Kidney (tissue), 14 donors: Measurements from ENCODE around the gene RFT1. TPM values are rescaled to one million over a fixed set of nuclear protein-coding genes. Genes with fewer than 3 reads are reported as not detected.

Source experiments
- DNase-seq, 5 donors: peaks; one replicate each; pipeline ENCODE4 v3.0.0-alpha.2; 2013 to 2020
- FAIRE-seq: peaks from 2 replicates; lab custom pipeline; 2012; peaks lifted over from hg19 to GRCh38; lab: Jason Lieb, UNC
- H3K27ac ChIP-seq, 2 donors: one replicate each; pipeline ENCODE4 v1.7.0; 2013; ENCODE audit warnings: low read depth in 2 of 2, low read length in 2 of 2, inconsistent platforms in 1 of 2
- H3K27me3 ChIP-seq: one replicate; pipeline ENCODE4 v1.7.1; 2013; ENCODE audit warnings: low read length, inconsistent platforms; ENCODE audit not compliant: control insufficient read depth, insufficient read depth
- H3K36me3 ChIP-seq, 3 donors: one replicate each; pipeline versions ENCODE4 v1.7.0 to v1.7.1; 2013; ENCODE audit warnings: low read length in 3 of 3, control low read depth in 1 of 3, inconsistent platforms in 1 of 3; ENCODE audit not compliant: insufficient read depth in 3 of 3, control insufficient read depth in 2 of 3
- H3K4me1 ChIP-seq, 3 donors: one replicate each; pipeline versions ENCODE4 v1.7.0 to v1.7.1; 2013; ENCODE audit warnings: low read length in 3 of 3, inconsistent platforms in 1 of 3, low read depth in 1 of 3; ENCODE audit not compliant: control insufficient read depth in 2 of 3, insufficient read depth in 2 of 3
- H3K4me3 ChIP-seq, 3 donors: one replicate each; pipeline versions ENCODE4 v1.7.0 to v1.8.1; 2013; ENCODE audit warnings: low read length in 3 of 3, control low read depth in 1 of 3, inconsistent platforms in 1 of 3
- H3K9ac ChIP-seq, 3 donors: one replicate each; pipeline versions ENCODE4 v1.7.0 to v1.7.1; 2013; ENCODE audit warnings: low read length in 3 of 3, control low read depth in 1 of 3, inconsistent platforms in 1 of 3
- H3K9me3 ChIP-seq, 3 donors: one replicate each; pipeline versions ENCODE4 v1.7.0 to v1.7.1; 2013; ENCODE audit warnings: low read length in 3 of 3, control low read depth in 1 of 3, inconsistent platforms in 1 of 3; ENCODE audit not compliant: control insufficient read depth in 2 of 3, insufficient read depth in 1 of 3
- CTCF ChIP-seq: IDR thresholded peaks from 3 replicates; pipeline ENCODE4 v1.5.1; 2012; ENCODE audit warnings: mild to moderate bottlenecking, moderate library complexity, borderline replicate concordance; ENCODE audit not compliant: insufficient read depth; ENCODE audit errors: extremely low read depth
- intact Hi-C: fragments of 100-400 bp; cut with DNase I; formaldehyde crosslinking; loops from one replicate; pipeline ENCODE4 v1.11.1; 2022
- polyA plus RNA-seq: library from polyadenylated mRNA; stranded (reverse); fragments of 350-450 nt; fragmentation: Illumina TruSeq; extraction: RNeasy Lipid Tissue Mini Kit (QIAGEN cat#74804); gene quantifications from one replicate; pipeline ENCODE4 v1.2.3, GENCODE V29; 2014; ENCODE audit warnings: low read depth, low replicate concordance; ENCODE audit not compliant: insufficient read depth
- total RNA-seq: library from RNA; stranded (reverse); fragmentation: NEBNext Ultra II Directional; extraction: Animal tissue kit (Norgen Biotek cat#: 25700); gene quantifications from one replicate; pipeline ENCODE4 v1.2.1, GENCODE V29; 2021
- donor health status: control.
- donor health status: control.
- donor health status: control.
- donor health status: control.
- donor health status: control.
- donor health status: DM: yes; HTN: yes; CAD: no.
- donor health status: Normal renal cell carcinoma (clear cell type).

The RFT1 gene
- total and polyA plus RNA-seq, 2 donors from 2014 or later, result 14.7 to 22.8 TPM

- intact Hi-C loops, result no loop called here
- no peaks in the 10 kb centered on the region for H3K9me3 ChIP-seq
- no peaks in the 10 kb centered on the region for H3K27me3 ChIP-seq
- no peak overlapping the region for H3K9ac ChIP-seq
- H3K4me1 ChIP-seq, result peaks cover 0 to 14% (median 5%) of the 10 kb centered on the region in 3 donors
- H3K36me3 ChIP-seq, result no peaks in the 10 kb centered on the region
- FAIRE-seq, result no peak
- peak in 1 of 5 donors; percentile 51 for DNase-seq
- H3K27ac ChIP-seq, result no peak overlapping the region
- H3K4me3 ChIP-seq, result no peak overlapping the region
- TF ChIP-seq CTCF, result no peak
These were observed 14.9 kb upstream of the RFT1 start for GRCh38 chr3:53144862-53145712.

DNA sequence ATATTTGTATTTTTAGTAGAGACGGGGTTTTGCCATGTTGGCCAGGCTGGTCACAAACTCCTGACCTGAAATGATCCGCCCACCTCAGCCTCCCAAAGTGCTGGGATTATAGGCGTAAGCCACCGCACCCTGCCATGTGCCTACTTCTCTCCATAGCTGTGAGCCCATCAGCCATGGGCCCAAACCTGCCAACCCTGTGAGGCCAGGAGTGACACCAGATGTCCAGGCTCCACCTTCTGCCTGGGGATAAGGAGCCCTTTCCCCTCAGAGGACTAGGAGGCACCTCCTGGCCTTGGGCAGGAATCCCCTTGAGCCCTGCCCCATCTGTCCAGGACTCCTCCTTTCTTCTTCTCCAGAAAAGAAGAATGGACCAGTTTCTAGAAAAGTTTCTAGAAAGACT, 14.2 kb upstream of the RFT1 start:
- Histone ChIP-seq H3K4me1 (peaks cover 0 to 7% (median 0%) of the 10 kb centered on the region in 3 donors), H3K36me3 (no peaks in the 10 kb centered on the region), H3K9me3 (no peaks in the 10 kb centered on the region), H3K4me3 (no peak overlapping the region), H3K27ac (no peak overlapping the region), H3K27me3 (no peaks in the 10 kb centered on the region), H3K9ac (no peak overlapping the region)
- intact Hi-C loops, result no loop called here
- no peak for TF ChIP-seq CTCF
- FAIRE-seq (no peak), DNase-seq (peak in 1 of 5 donors; percentile 52)

GRCh38 chr3:53142986-53143385, 12.8 kb upstream of the RFT1 start:
- intact Hi-C loops, result no loop called here
- H3K9me3 ChIP-seq, result no peaks in the 10 kb centered on the region
- H3K4me3 ChIP-seq, result no peak overlapping the region
- FAIRE-seq (no peak), DNase-seq (no peak)
- TF ChIP-seq CTCF, result no peak
- no peak overlapping the region for H3K9ac ChIP-seq
- H3K27ac ChIP-seq, result no peak overlapping the region
- H3K27me3 ChIP-seq, result no peaks in the 10 kb centered on the region
- H3K4me1 ChIP-seq, result peaks cover 0 to 7% (median 0%) of the 10 kb centered on the region in 3 donors
- H3K36me3 ChIP-seq, result no peaks in the 10 kb centered on the region
